WTC11 (cell line): ENCODE measurements around the gene PPP1R14B. TPM values are rescaled to one million over a fixed set of nuclear protein-coding genes. Genes with fewer than 3 reads are reported as not detected.

Source experiments
- ATAC-seq: fragments of 200-7000 bp; cut with Tn5 transposase; 2 replicates; pipeline ENCODE4 v1.10.0; 2021; ENCODE audit warnings: mild to moderate bottlenecking, moderate library complexity
- CTCF ChIA-PET: fragments of 300-600 bp; sonication (Branson Sonifier 250); formaldehyde crosslinking; loops from one replicate; lab custom pipeline; 2021; ENCODE audit warnings: antibody characterized with exemption; lab: Charles Lee
- POLR2A ChIA-PET: fragments of 350-600 bp; sonication (Branson Sonifier 250); formaldehyde crosslinking; loops from one replicate; lab custom pipeline; 2021; ENCODE audit warnings: antibody characterized with exemption; lab: Charles Lee
- DNase-seq: peaks from one replicate; pipeline ENCODE4 v3.0.0; 2021; ENCODE audit warnings: low spot score
- H3K27ac Mint-ChIP-seq: 2 replicates; pipeline ENCODE4 v1.8.0; 2021; ENCODE audit warnings: mixed read lengths
- H3K27me3 Mint-ChIP-seq: 2 replicates; pipeline ENCODE4 v1.8.0; 2021; ENCODE audit warnings: low read depth, mild to moderate bottlenecking, moderate library complexity, mixed read lengths
- H3K36me3 Mint-ChIP-seq: 2 replicates; pipeline ENCODE4 v1.8.0; 2021; ENCODE audit warnings: mixed read lengths
- H3K4me1 Mint-ChIP-seq: 2 replicates; pipeline ENCODE4 v1.8.0; 2022; ENCODE audit warnings: mixed read lengths
- H3K4me3 Mint-ChIP-seq: 2 replicates; pipeline ENCODE4 v1.8.0; 2021; ENCODE audit warnings: mild to moderate bottlenecking, moderate library complexity, mixed read lengths
- H3K9me3 Mint-ChIP-seq: 2 replicates; pipeline ENCODE4 v1.8.0; 2021; ENCODE audit warnings: mixed read lengths
- CREB1 ChIP-seq: sonication (generic); formaldehyde crosslinking; IDR thresholded peaks from 2 replicates; pipeline ENCODE4 v1.8.0; 2023; ENCODE audit warnings: mild to moderate bottlenecking, missing genetic modification reagents
- CTCF ChIP-seq: fragments of 200-600 bp; IDR thresholded peaks from 2 replicates; pipeline ENCODE4 v1.8.0; 2022; ENCODE audit warnings: antibody characterized with exemption
- SMAD3 ChIP-seq: sonication (generic); formaldehyde crosslinking; IDR thresholded peaks from 2 replicates; pipeline ENCODE4 v1.8.0; 2022; ENCODE audit warnings: missing genetic modification reagents, mild to moderate bottlenecking, borderline replicate concordance
- SMAD4 ChIP-seq: sonication (generic); formaldehyde crosslinking; IDR thresholded peaks from 2 replicates; pipeline ENCODE4 v1.8.0; 2022; ENCODE audit warnings: mild to moderate bottlenecking, missing genetic modification reagents
- ZBTB21 ChIP-seq: sonication (generic); formaldehyde crosslinking; IDR thresholded peaks from 2 replicates; pipeline ENCODE4 v1.8.1; 2023; ENCODE audit warnings: mild to moderate bottlenecking, missing genetic modification reagents, borderline replicate concordance
- ZNF121 ChIP-seq: sonication (generic); formaldehyde crosslinking; IDR thresholded peaks from 2 replicates; pipeline ENCODE4 v1.8.0; 2023; ENCODE audit warnings: missing genetic modification reagents
- ZNF138 ChIP-seq: sonication (generic); formaldehyde crosslinking; conservative IDR thresholded peaks from 2 replicates; pipeline ENCODE4 v1.8.1; 2022; ENCODE audit warnings: mild to moderate bottlenecking, moderate library complexity, missing genetic modification reagents
- ZNF219 ChIP-seq: sonication (generic); formaldehyde crosslinking; IDR thresholded peaks from 2 replicates; pipeline ENCODE4 v1.8.0; 2023; ENCODE audit warnings: missing genetic modification reagents, mild to moderate bottlenecking, borderline replicate concordance
- ZNF263 ChIP-seq: sonication (generic); formaldehyde crosslinking; IDR thresholded peaks from 2 replicates; pipeline ENCODE4 v1.8.1; 2022; ENCODE audit warnings: low read depth, mild to moderate bottlenecking, moderate library complexity, missing genetic modification reagents
- ZNF416 ChIP-seq: fragments of 250-450 bp; sonication (Bioruptor Pico); IDR thresholded peaks from 2 replicates; pipeline ENCODE4 v1.9.0; 2021; ENCODE audit warnings: mild to moderate bottlenecking, inconsistent platforms
- ZNF512 ChIP-seq: sonication (generic); formaldehyde crosslinking; IDR thresholded peaks from 2 replicates; pipeline ENCODE4 v1.8.1; 2022; ENCODE audit warnings: missing genetic modification reagents, borderline replicate concordance
- total RNA-seq: library from RNA; stranded (reverse); gene quantifications from 3 replicates; pipeline ENCODE4 v1.2.3, GENCODE V29; 2021
- TF ChIP-seq, protein P1 (sequence below): fragments of 250-450 bp; sonication (Bioruptor Pico); conservative IDR thresholded peaks from 2 replicates; pipeline ENCODE4 v1.9.0; 2021; ENCODE audit warnings: mild to moderate bottlenecking
- TF ChIP-seq, protein P2 (sequence below): sonication (generic); formaldehyde crosslinking; IDR thresholded peaks from 2 replicates; pipeline ENCODE4 v1.8.0; 2022; ENCODE audit warnings: mild to moderate bottlenecking, missing genetic modification reagents
- TF ChIP-seq, protein P3 (sequence below): sonication (generic); formaldehyde crosslinking; IDR thresholded peaks from 2 replicates; pipeline ENCODE4 v1.8.0; 2023; ENCODE audit warnings: missing genetic modification reagents, mild to moderate bottlenecking, borderline replicate concordance
- TF ChIP-seq, protein P4 (sequence below): sonication (generic); formaldehyde crosslinking; IDR thresholded peaks from 2 replicates; pipeline ENCODE4 v1.8.1; 2022; ENCODE audit warnings: low read depth, missing genetic modification reagents, borderline replicate concordance
- TF ChIP-seq, protein P5 (sequence below): sonication (generic); formaldehyde crosslinking; IDR thresholded peaks from 2 replicates; pipeline ENCODE4 v1.8.1; 2023; ENCODE audit warnings: mild to moderate bottlenecking, missing genetic modification reagents, moderate library complexity
- TF ChIP-seq, protein P6 (sequence below): fragments of 250-450 bp; sonication (Bioruptor Pico); IDR thresholded peaks from 2 replicates; pipeline ENCODE4 v1.8.0; 2021; ENCODE audit warnings: mild to moderate bottlenecking

PPP1R14B gene
- total RNA-seq, 1 experiment from 2014 or later = 471 TPM

DNA sequence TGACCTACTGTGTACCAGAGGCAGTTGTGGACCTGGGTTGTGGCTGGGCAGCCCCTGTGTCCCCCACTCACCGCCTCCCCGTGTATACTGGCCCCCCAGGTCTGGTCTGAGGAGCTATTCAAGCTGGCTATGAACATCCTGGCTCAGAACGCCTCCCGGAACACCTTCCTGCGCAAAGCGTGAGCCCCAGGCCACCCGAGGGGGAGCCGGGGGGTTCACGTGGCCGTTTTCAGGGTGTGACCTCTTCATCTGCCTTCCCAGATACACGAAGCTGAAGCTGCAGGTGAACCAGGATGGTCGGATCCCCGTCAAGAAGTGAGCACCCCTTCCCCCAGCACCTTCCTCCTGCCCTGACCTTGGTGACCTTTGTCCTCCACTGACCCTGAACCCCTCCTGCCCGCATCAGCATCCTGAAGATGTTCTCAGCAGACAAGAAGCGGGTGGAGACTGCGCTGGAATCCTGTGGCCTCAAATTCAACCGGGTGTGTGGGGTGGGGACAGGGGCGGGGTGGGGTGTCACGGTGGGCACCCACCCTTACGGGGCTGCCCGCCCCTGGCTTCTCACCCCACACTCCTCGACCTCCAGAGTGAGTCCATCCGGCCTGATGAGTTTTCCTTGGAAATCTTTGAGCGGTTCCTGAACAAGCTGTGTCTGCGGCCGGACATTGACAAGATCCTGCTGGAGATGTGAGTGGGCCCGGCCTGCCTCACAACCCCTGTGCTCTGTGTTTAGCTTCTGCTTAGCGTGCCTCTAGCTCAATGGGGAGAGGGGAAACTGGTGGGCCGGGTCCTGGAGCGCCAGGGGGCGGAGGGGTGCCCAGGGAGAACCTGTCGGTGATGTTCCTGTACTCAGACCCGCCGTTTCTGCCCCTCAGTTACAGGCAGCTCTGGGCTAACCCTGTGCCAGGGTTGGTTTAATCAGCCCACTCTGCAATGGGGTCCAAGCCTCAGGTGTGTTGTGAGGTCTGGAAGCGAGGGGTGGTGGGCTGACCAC lies 8.7 kb upstream of the PPP1R14B start:
- no peak for DNase-seq
- no peak for ATAC-seq
- Mint-ChIP-seq H3K36me3 (peaks cover 21% of the 10 kb centered on the region), H3K9me3 (no peaks in the 10 kb centered on the region), H3K4me1 (peaks cover 16% of the 10 kb centered on the region), H3K4me3 (no peak overlapping the region), H3K27me3 (no peaks in the 10 kb centered on the region), H3K27ac (no peak overlapping the region)
- ChIA-PET POLR2A (interaction anchor here (1.7 kb wide), 1 partner anchor 14 kb away, joined by 5 read pairs; no protein-coding TSS in a partner anchor), CTCF (interaction anchor here (1.4 kb wide), 2 partner anchors 45 to 51 kb away, joined by 3 to 6 read pairs; no protein-coding TSS in a partner anchor)
- TF ChIP-seq ZNF121 (CRISPR knock-in tag) = no peak
- TF ChIP-seq ZNF416 = no peak
- no peak for TF ChIP-seq CREB1 (CRISPR knock-in tag)
- TF ChIP-seq, protein P1, sequence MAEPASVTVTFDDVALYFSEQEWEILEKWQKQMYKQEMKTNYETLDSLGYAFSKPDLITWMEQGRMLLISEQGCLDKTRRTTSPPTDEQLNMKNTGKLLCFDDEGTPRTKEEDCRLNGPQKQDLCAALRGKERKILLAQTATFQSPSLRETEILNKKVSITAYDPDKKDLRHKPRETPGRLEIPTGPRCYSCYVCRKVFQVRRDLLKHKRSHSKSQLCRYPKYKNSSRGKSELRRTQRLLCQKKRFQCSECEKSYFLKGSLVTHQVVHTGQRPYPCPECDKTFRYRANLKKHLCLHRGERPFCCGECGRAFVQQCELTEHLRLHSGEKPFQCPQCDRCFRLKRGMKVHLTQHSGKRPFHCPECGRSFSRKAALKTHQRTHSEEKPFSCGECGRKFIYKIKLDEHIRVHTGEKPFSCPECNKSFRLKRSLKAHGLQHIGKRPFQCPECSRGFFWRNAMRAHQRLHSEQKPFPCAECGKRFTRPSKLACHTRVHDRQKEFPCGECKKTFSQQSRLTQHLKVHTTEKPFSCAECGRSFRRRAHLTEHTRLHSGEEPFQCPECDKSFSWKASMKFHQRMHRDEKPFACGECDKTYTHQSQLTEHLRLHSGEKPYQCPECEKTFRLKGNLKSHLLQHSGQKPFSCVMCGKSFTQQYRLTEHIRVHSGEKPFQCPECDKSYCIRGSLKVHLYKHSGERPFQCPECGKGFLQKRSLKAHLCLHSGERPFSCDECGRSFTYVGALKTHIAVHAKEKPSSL (CRISPR knock-in tag) = no peak

DNA sequence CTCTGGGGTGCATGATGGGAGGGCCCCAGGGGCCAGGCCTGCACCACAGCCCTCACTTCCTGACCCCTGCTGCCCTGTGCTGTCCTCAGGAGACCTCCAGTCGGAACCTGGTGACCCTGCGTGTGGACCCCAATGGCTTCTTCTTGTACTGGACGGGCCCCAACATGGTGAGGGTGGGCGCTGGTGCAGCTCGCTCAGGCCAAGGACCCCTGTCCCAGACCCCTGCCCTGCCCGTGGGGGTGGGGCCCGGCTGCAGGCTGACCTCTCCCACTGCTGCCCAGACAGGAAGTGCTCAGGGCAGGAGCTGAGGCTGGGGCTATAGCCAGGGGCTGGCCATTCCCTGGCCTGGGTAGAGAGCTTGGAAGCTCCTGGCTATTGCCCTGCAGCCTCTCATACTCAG lies 7.6 kb upstream of the PPP1R14B start:
- ATAC-seq = no peak
- CTCF ChIA-PET = interaction anchor here (1.0 to 1.4 kb wide), 3 partner anchors 46 to 51 kb away, joined by 3 to 6 read pairs (median 4); partner anchors contain the start of gene ESRRA
- Mint-ChIP-seq H3K36me3 (peaks cover 10% of the 10 kb centered on the region), H3K27me3 (no peaks in the 10 kb centered on the region), H3K9me3 (no peaks in the 10 kb centered on the region), H3K4me1 (peaks cover 25% of the 10 kb centered on the region), H3K27ac (no peak overlapping the region), H3K4me3 (no peak overlapping the region; the same call in 1 of the 2 replicates)
- DNase-seq = no peak
- POLR2A ChIA-PET = no interaction called here
- TF ChIP-seq ZNF138 (CRISPR knock-in tag) (no peak), ZBTB21 (no peak), CTCF (no peak), ZNF219 (CRISPR knock-in tag) (no peak), SMAD4 (CRISPR knock-in tag) (no peak), SMAD3 (no peak), ZNF512 (no peak), ZNF263 (CRISPR knock-in tag) (no peak)
- TF ChIP-seq, protein P2, sequence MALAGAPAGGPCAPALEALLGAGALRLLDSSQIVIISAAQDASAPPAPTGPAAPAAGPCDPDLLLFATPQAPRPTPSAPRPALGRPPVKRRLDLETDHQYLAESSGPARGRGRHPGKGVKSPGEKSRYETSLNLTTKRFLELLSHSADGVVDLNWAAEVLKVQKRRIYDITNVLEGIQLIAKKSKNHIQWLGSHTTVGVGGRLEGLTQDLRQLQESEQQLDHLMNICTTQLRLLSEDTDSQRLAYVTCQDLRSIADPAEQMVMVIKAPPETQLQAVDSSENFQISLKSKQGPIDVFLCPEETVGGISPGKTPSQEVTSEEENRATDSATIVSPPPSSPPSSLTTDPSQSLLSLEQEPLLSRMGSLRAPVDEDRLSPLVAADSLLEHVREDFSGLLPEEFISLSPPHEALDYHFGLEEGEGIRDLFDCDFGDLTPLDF (CRISPR knock-in tag) = no peak
- TF ChIP-seq, protein P3, sequence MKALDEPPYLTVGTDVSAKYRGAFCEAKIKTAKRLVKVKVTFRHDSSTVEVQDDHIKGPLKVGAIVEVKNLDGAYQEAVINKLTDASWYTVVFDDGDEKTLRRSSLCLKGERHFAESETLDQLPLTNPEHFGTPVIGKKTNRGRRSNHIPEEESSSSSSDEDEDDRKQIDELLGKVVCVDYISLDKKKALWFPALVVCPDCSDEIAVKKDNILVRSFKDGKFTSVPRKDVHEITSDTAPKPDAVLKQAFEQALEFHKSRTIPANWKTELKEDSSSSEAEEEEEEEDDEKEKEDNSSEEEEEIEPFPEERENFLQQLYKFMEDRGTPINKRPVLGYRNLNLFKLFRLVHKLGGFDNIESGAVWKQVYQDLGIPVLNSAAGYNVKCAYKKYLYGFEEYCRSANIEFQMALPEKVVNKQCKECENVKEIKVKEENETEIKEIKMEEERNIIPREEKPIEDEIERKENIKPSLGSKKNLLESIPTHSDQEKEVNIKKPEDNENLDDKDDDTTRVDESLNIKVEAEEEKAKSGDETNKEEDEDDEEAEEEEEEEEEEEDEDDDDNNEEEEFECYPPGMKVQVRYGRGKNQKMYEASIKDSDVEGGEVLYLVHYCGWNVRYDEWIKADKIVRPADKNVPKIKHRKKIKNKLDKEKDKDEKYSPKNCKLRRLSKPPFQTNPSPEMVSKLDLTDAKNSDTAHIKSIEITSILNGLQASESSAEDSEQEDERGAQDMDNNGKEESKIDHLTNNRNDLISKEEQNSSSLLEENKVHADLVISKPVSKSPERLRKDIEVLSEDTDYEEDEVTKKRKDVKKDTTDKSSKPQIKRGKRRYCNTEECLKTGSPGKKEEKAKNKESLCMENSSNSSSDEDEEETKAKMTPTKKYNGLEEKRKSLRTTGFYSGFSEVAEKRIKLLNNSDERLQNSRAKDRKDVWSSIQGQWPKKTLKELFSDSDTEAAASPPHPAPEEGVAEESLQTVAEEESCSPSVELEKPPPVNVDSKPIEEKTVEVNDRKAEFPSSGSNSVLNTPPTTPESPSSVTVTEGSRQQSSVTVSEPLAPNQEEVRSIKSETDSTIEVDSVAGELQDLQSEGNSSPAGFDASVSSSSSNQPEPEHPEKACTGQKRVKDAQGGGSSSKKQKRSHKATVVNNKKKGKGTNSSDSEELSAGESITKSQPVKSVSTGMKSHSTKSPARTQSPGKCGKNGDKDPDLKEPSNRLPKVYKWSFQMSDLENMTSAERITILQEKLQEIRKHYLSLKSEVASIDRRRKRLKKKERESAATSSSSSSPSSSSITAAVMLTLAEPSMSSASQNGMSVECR (CRISPR knock-in tag) = no peak
- TF ChIP-seq, protein P4, sequence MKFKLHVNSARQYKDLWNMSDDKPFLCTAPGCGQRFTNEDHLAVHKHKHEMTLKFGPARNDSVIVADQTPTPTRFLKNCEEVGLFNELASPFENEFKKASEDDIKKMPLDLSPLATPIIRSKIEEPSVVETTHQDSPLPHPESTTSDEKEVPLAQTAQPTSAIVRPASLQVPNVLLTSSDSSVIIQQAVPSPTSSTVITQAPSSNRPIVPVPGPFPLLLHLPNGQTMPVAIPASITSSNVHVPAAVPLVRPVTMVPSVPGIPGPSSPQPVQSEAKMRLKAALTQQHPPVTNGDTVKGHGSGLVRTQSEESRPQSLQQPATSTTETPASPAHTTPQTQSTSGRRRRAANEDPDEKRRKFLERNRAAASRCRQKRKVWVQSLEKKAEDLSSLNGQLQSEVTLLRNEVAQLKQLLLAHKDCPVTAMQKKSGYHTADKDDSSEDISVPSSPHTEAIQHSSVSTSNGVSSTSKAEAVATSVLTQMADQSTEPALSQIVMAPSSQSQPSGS (CRISPR knock-in tag) = no peak
- TF ChIP-seq, protein P5, sequence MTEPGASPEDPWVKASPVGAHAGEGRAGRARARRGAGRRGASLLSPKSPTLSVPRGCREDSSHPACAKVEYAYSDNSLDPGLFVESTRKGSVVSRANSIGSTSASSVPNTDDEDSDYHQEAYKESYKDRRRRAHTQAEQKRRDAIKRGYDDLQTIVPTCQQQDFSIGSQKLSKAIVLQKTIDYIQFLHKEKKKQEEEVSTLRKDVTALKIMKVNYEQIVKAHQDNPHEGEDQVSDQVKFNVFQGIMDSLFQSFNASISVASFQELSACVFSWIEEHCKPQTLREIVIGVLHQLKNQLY (CRISPR knock-in tag) = no peak
- TF ChIP-seq, protein P6, sequence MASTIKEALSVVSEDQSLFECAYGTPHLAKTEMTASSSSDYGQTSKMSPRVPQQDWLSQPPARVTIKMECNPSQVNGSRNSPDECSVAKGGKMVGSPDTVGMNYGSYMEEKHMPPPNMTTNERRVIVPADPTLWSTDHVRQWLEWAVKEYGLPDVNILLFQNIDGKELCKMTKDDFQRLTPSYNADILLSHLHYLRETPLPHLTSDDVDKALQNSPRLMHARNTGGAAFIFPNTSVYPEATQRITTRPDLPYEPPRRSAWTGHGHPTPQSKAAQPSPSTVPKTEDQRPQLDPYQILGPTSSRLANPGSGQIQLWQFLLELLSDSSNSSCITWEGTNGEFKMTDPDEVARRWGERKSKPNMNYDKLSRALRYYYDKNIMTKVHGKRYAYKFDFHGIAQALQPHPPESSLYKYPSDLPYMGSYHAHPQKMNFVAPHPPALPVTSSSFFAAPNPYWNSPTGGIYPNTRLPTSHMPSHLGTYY (CRISPR knock-in tag) = no peak
